Measurements from ENCODE around the gene CELSR3.

- TF ChIP-seq EP300 (IDR thresholded peaks at IDR 0.05) = no peak
- no peak for TF ChIP-seq CTCF (IDR thresholded peaks at IDR 0.05)
These were observed 7.6 kb downstream of the CELSR3 start for GRCh38 chr3:48655063-48655462.

Measured in ovary (tissue), 3 donors.